Stimulated activated effector memory CD8-positive, alpha-beta T cell treated with anti-CD3 and anti-CD28 coated beads, Interleukin-12 subunit alpha, Interleukin-12 subunit beta, amount 100 ng/mL, for 72 hours (primary cell): ENCODE results near the gene AKTIP.
A peak's percentile ranks its signal among the peaks of the same experiment; 100 is the strongest.

Experiments
- ATAC-seq: fragments of 150-1000 bp; cut with Tn5 transposase; 2 replicates; pipeline ENCODE4 v1.10.0; 2021
- DNase-seq, 2 donors: peaks; one replicate each; pipeline ENCODE4 v3.0.0; 2021 to 2022; ENCODE audit warnings: low spot score in 2 of 2
- H3K27ac Mint-ChIP-seq: one replicate; pipeline ENCODE4 v1.8.0; 2022; ENCODE audit warnings: mild to moderate bottlenecking, mixed read lengths
- H3K36me3 Mint-ChIP-seq: one replicate; pipeline ENCODE4 v1.8.0; 2022; ENCODE audit warnings: mild to moderate bottlenecking, mixed read lengths
- H3K4me1 Mint-ChIP-seq: one replicate; pipeline ENCODE4 v1.8.0; 2022; ENCODE audit warnings: mixed read lengths
- H3K4me3 Mint-ChIP-seq: one replicate; pipeline ENCODE4 v1.8.0; 2022; ENCODE audit warnings: mild to moderate bottlenecking, mixed read lengths
- H3K9me3 Mint-ChIP-seq: one replicate; pipeline ENCODE4 v1.8.0; 2022; ENCODE audit warnings: mixed read lengths

AKTIP gene

DNA sequence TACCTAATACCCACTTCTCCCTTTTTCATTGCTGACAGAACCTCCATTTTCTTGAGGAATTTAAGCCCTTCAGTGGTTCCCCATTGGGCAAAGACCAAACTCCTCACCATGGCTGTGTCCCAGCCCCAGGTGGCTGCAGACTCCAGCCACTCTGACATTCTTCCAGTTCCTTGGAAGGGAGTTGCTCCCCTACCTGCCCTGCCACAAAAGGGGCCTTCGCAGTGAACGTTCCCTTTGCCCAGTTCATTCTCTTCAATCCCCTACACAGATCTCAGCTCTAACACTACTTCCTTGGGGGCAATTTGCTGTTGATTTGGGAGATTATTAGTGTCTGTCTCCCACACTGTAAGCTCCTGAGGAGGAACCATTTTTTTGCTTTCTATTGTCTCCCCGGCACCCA lies 3.2 kb upstream of the AKTIP start:
- Mint-ChIP-seq H3K4me3 (no peak overlapping the region), H3K36me3 (peaks cover 8% of the 10 kb centered on the region), H3K4me1 (peaks cover 42% of the 10 kb centered on the region), H3K27ac (no peak overlapping the region), H3K9me3 (no peaks in the 10 kb centered on the region)
- DNase-seq = no peak
- no peak for ATAC-seq

- Mint-ChIP-seq H3K4me3 (peak overlapping the region; percentile 94), H3K4me1 (peaks cover 34% of the 10 kb centered on the region), H3K9me3 (no peaks in the 10 kb centered on the region), H3K27ac (peak overlapping the region; percentile 96), H3K36me3 (peaks cover 8% of the 10 kb centered on the region)
- ATAC-seq (no peak), DNase-seq (no peak)
Observed at GRCh38 chr16:53504665-53505064, 1.7 kb upstream of the AKTIP start.

DNA sequence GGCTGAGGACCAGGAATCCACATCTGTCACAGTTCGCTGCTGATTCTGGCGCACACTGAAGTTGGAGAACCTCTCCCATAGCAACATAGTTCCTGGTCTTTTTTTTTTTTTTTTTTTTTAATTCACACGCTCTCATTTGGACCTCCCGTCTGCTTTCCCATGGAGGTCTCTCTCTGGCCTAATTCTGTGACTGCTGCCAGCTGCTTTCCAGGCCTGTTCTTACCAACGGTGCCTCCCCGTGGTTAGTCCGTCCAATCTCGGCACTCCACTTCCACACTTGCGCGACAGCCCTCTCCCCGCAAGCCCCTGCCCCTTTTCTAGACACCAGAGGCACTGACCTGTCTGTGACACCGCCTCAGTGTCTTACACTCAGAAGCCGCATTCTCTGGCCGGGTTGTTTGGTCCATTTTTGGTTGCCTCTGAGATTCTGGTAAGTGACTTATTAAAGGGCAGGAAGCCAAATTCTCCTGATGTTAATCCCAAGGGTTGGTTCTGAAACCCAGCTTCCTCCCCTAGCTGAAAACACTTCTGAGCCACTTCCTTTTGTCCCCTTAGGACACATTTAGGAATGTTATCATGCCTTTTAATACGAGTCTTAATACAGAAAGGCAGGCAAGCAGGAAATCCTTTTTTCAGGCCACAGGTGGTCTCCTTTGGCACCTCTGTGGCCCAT lies 1.1 kb upstream of the AKTIP start:
- H3K4me3 Mint-ChIP-seq = peak overlapping the region; percentile 94
- H3K4me1 Mint-ChIP-seq = peaks cover 34% of the 10 kb centered on the region
- DNase-seq = peak in 1 of 2 donors; percentile 64

DNA sequence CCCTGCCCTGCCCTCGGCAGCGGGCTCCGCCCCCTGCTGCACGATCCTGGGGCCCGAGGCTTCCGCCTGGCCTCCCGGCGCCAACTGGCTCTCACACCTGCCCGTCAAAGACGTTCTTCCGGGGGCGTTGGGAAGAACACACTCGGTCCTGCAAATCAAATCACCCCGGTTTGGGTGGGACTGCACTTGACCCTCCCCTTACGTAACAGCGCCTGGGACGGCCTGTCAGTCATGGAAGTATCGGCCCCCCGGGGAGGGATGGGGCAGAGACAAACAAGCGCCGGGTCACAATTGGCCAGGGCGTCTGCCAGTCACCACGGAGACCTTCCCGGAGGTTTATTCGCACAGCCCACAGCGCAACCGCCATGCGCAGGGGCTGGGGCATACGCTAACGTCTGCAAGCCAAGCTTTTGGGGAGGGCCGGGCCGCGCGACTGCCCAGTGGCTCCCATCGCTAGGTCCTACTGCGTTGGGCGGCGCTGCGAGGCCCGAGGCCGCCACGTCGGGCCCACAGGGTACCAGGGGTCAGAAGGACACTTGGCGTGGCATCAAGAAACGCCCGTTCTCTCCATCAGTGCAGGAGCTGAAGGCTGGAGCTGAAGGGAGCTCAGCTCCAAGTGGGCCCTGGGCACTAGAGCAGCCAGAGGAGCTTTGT lies 388 bp upstream of the AKTIP start:
- ATAC-seq (peak; percentile 95), DNase-seq (peak; percentile 97 to 99)
- Mint-ChIP-seq H3K4me3 (peak overlapping the region; percentile 94), H3K27ac (peak overlapping the region; percentile 96), H3K36me3 (peaks cover 17% of the 10 kb centered on the region), H3K9me3 (no peaks in the 10 kb centered on the region), H3K4me1 (peaks cover 34% of the 10 kb centered on the region)

More for the DNA sequence above, 1.1 kb upstream of the AKTIP start:
- no peaks in the 10 kb centered on the region for H3K9me3 Mint-ChIP-seq
- peaks cover 9% of the 10 kb centered on the region for H3K36me3 Mint-ChIP-seq
- no peak for ATAC-seq
- peak overlapping the region; percentile 96 for H3K27ac Mint-ChIP-seq

- Mint-ChIP-seq H3K4me1 (peaks cover 34% of the 10 kb centered on the region), H3K9me3 (no peaks in the 10 kb centered on the region), H3K36me3 (peaks cover 37% of the 10 kb centered on the region), H3K27ac (peak overlapping the region; percentile 96), H3K4me3 (peak overlapping the region; percentile 94)
- DNase-seq (no peak), ATAC-seq (no peak)
Observed at GRCh38 chr16:53501216-53501859, 1.7 kb downstream of the AKTIP start.

DNA sequence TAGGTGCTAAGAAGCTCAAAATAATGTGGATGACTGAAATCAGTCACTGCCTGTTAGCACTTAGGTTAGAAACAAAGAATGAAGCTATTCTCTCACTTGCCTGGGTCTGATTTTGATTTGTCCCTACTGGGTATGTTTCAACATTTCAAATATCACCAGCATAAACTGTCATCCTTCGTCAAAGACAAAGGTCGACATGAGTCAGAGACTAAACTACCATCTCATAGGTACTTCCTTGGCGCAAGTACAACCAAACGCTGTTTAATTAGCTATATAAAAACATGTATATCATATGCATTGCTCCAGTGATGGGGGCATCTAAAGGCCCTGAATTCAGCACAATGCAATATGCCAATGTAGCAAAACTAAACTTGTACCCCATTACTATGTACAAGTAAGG lies 4.0 kb downstream of the AKTIP start:
- ATAC-seq (no peak), DNase-seq (peak in 1 of 2 donors; percentile 46)
- Mint-ChIP-seq H3K9me3 (no peaks in the 10 kb centered on the region), H3K36me3 (peaks cover 61% of the 10 kb centered on the region), H3K4me3 (no peak overlapping the region), H3K27ac (peak overlapping the region; percentile 79), H3K4me1 (peaks cover 25% of the 10 kb centered on the region)

DNA sequence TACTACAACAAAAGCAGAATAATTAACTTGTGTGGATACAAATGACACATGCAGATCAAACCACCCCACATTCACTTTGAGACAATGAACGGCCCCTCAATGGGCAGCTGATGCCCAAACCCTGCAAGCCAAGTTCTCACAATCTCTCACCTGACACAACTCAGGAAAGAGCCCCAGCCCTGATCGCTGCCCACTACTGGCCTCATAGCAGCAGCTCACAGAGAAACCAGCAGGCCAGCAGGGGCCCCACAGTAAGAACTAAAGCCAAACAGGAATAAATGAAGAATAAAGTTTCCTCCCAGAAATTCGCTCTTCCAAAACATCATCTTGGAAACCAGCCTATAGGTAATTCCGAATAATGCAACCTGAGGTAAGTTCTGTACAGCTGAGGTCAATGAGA lies 7.7 kb downstream of the AKTIP start:
- DNase-seq (no peak), ATAC-seq (no peak)
- peaks cover 89% of the 10 kb centered on the region for H3K36me3 Mint-ChIP-seq
- peak overlapping the region; percentile 6 for H3K27ac Mint-ChIP-seq
- H3K4me1 Mint-ChIP-seq = no peaks in the 10 kb centered on the region
- H3K4me3 Mint-ChIP-seq = no peak overlapping the region
- no peaks in the 10 kb centered on the region for H3K9me3 Mint-ChIP-seq

DNA sequence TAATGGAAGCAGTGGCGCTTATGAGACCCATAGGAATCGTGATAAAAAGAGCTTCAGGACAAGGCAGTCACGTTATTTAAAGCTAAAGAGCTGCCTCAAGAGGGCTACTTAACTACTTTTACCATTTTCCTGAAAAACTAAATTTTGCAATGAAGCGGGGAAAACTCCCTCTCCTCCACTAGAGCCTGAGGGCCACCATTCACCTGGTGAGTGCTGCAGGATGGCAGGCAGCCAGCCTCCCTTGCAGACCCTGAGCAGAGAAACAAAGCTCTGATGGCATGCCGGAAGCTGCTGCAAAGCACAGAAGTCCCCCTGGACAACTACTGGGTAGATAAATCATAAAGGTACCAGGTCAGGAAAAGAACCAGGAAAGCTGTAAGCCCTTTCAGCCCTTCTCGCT lies 8.4 kb downstream of the AKTIP start:
- Mint-ChIP-seq H3K4me1 (no peaks in the 10 kb centered on the region), H3K9me3 (no peaks in the 10 kb centered on the region), H3K4me3 (no peak overlapping the region), H3K27ac (no peak overlapping the region), H3K36me3 (peaks cover 96% of the 10 kb centered on the region)
- ATAC-seq (no peak), DNase-seq (no peak)

DNA sequence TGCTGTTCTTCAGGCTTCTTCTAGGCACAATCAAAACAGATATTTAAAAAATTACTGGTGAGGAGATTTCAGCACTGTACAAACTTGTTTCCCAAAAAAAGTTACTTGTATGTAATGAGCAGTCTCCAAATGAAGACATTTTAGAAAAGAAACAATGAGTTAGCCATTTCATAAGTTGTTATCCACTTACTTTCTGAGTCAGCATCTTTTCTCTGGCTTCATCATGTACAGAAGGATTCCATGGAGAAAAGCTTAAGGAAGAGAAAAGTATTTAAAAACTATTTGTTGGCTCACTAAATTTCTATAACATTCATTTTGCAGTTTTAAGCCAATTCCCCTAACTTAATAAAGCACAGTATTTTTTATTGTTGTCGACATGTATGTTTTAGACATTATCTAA lies 10.5 kb downstream of the AKTIP start:
- no peaks in the 10 kb centered on the region for H3K4me1 Mint-ChIP-seq
- H3K4me3 Mint-ChIP-seq = no peak overlapping the region
- peaks cover 100% of the 10 kb centered on the region for H3K36me3 Mint-ChIP-seq
- DNase-seq (no peak), ATAC-seq (no peak)
- no peak overlapping the region for H3K27ac Mint-ChIP-seq
- no peaks in the 10 kb centered on the region for H3K9me3 Mint-ChIP-seq

- no peak for DNase-seq
- Mint-ChIP-seq H3K27ac (peak overlapping the region; percentile 45), H3K9me3 (no peaks in the 10 kb centered on the region), H3K36me3 (peaks cover 100% of the 10 kb centered on the region), H3K4me1 (no peaks in the 10 kb centered on the region), H3K4me3 (no peak overlapping the region)
- ATAC-seq = no peak
Observed at GRCh38 chr16:53489755-53490154, 13.3 kb downstream of the AKTIP start.

DNA sequence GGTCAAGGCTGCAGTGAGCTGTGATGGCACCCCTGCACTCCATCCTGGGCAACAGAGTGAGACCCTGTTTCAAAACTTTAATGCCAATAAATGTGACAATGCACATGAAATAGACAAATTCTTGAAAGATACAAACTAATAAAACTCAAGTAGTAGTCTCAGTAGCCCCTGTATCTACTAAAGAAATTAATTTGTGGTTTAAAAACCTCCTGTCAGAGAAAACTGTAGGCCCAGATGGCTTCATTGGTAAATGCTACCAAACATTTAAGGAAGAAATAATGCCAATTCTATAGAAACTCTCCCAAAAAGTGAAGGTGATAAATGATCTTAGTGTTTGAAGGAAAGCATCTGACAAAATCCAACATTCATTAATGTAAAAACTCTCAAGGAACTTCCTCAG lies 16.8 kb downstream of the AKTIP start:
- peaks cover 100% of the 10 kb centered on the region for H3K36me3 Mint-ChIP-seq
- H3K27ac Mint-ChIP-seq = peak overlapping the region; percentile 60
- DNase-seq (no peak), ATAC-seq (no peak)
- H3K4me3 Mint-ChIP-seq = no peak overlapping the region
- no peaks in the 10 kb centered on the region for H3K9me3 Mint-ChIP-seq
- peaks cover 10% of the 10 kb centered on the region for H3K4me1 Mint-ChIP-seq

GRCh38 chr16:53484542-53484941 lies 18.5 kb downstream of the AKTIP start:
- Mint-ChIP-seq H3K36me3 (peaks cover 100% of the 10 kb centered on the region), H3K4me1 (peaks cover 10% of the 10 kb centered on the region), H3K9me3 (no peaks in the 10 kb centered on the region), H3K4me3 (no peak overlapping the region), H3K27ac (no peak overlapping the region)
- ATAC-seq = no peak
- DNase-seq = no peak

GRCh38 chr16:53482123-53482522 lies 20.9 kb downstream of the AKTIP start:
- ATAC-seq = peak; percentile 75
- H3K4me3 Mint-ChIP-seq = no peak overlapping the region
- peaks cover 18% of the 10 kb centered on the region for H3K4me1 Mint-ChIP-seq

GRCh38 chr16:53480394-53480793 lies 22.6 kb downstream of the AKTIP start:
- peaks cover 33% of the 10 kb centered on the region for H3K4me1 Mint-ChIP-seq

More at GRCh38 chr16:53482123-53482522, 20.9 kb downstream of the AKTIP start:
- peaks cover 99% of the 10 kb centered on the region for H3K36me3 Mint-ChIP-seq
- peak overlapping the region; percentile 18 for H3K27ac Mint-ChIP-seq
- no peaks in the 10 kb centered on the region for H3K9me3 Mint-ChIP-seq
- no peak for DNase-seq

GRCh38 chr16:53478965-53479364 lies 24.0 kb downstream of the AKTIP start:
- Mint-ChIP-seq H3K4me1 (peaks cover 39% of the 10 kb centered on the region), H3K9me3 (no peaks in the 10 kb centered on the region), H3K4me3 (no peak overlapping the region), H3K36me3 (peaks cover 98% of the 10 kb centered on the region), H3K27ac (peak overlapping the region; percentile 68)
- ATAC-seq (no peak), DNase-seq (no peak)

More at GRCh38 chr16:53480394-53480793, 22.6 kb downstream of the AKTIP start:
- DNase-seq = no peak
- Mint-ChIP-seq H3K27ac (peak overlapping the region; percentile 68), H3K9me3 (no peaks in the 10 kb centered on the region), H3K4me3 (no peak overlapping the region), H3K36me3 (peaks cover 99% of the 10 kb centered on the region)
- no peak for ATAC-seq

DNA sequence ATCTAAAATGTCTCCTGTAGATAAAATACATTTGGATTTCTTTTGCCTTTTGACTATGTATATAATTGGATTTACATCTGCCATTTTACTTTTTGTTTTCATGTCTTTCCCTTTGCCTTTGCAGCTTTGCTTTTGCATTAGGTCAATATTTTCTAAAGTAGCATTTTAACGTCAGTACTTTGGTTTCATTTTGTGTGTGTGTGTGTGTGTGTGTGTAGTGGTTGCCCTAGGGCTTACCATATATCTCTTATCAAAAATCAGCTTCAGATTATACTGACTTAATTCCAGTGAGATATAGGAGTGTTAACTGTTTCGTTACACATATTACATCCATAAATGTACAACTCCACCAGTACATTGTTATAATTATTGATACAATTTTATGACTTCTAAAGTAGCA lies 26.1 kb downstream of the AKTIP start:
- peaks cover 33% of the 10 kb centered on the region for H3K4me1 Mint-ChIP-seq
- no peaks in the 10 kb centered on the region for H3K9me3 Mint-ChIP-seq
- H3K36me3 Mint-ChIP-seq = peaks cover 98% of the 10 kb centered on the region
- no peak overlapping the region for H3K4me3 Mint-ChIP-seq
- DNase-seq (no peak), ATAC-seq (no peak)
- peak overlapping the region; percentile 63 for H3K27ac Mint-ChIP-seq
